Measurements from ENCODE around the gene SCARF2.
"Not testable (repeated sequence)": the region's sequence is repeated elsewhere in the genome, so short reads cannot be mapped to it uniquely, and the experiment has no call there.

SCARF2 gene

DNA sequence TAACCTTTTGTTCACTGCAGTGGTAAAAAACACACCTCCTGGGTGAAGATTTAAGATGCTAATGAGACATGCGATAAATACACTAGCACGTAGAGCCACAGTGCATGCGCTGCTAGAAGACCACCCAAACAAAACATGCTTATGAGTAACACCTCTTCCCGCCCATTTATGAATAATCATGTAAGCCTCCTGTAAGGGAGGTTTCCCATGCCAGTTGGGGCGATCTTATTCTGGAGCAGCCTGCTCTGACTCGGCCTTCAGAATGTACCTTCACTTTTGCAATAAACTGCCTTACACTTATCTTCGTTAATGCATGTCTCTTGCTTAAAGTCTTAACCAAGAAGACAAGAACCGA, 18.1 kb upstream of the SCARF2 start:
- Mint-ChIP-seq H3K4me1 (peaks cover 14 to 30% of the 10 kb centered on the region in 2 donors), H3K27ac (no peak overlapping the region), H3K4me3 (no peak overlapping the region), H3K36me3 (peaks cover 36 to 47% of the 10 kb centered on the region in 2 donors), H3K9me3 (no peaks in the 10 kb centered on the region), H3K27me3 (no peaks in the 10 kb centered on the region)
- DNase-seq (no peak), ATAC-seq (replicated peaks) (no peak)

DNA sequence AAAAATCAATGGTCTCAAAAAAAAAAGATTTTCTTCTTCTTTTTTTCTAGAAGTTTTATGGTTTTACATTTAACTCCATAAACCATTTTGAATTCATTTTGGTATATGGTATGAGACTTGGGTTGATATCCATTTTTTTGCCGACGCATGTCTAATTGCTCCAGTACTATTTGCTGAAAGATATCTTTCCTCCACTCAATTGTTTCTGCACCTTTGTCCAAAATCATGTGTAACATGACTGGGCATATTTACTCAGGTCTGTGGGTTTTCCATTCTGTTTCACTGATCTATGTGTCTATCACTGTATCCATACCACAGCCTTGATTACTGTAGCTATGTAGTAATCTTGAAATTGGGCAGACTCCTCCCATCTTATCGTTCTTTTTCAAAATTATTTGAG, 15.6 kb upstream of the SCARF2 start:
- Mint-ChIP-seq H3K27ac (no peak overlapping the region), H3K4me1 (peaks cover 12 to 14% of the 10 kb centered on the region in 2 donors), H3K27me3 (no peaks in the 10 kb centered on the region), H3K9me3 (no peaks in the 10 kb centered on the region), H3K4me3 (no peak overlapping the region), H3K36me3 (peaks cover 29 to 36% of the 10 kb centered on the region in 2 donors)
- no peak for DNase-seq
- no peak for ATAC-seq (replicated peaks)

DNA sequence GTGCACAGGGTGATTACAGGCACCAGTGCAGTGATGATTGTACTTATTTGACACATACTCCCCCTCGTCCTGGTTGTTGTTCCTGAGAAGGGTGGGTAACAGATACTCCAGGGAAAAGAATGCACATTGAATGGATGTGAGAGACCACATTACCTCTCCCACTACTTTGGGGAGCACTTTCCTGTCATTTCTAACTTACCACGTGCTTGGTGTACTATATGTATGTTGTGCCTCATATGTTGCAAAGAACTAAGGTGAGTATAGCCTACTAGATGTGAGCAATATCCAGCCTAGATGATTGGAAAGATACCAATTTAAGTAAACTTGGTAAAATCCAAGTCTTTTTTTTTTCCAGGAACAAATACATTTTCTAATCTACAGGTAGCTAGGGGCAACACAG, 14.3 kb upstream of the SCARF2 start:
- H3K36me3 Mint-ChIP-seq = peaks cover 26 to 31% of the 10 kb centered on the region in 2 donors
- no peaks in the 10 kb centered on the region for H3K9me3 Mint-ChIP-seq
- no peak overlapping the region for H3K27ac Mint-ChIP-seq
- ATAC-seq (replicated peaks) = no peak
- no peaks in the 10 kb centered on the region for H3K27me3 Mint-ChIP-seq
- no peak for DNase-seq
- peaks cover 12 to 13% of the 10 kb centered on the region in 2 donors for H3K4me1 Mint-ChIP-seq
- no peak overlapping the region for H3K4me3 Mint-ChIP-seq

DNA sequence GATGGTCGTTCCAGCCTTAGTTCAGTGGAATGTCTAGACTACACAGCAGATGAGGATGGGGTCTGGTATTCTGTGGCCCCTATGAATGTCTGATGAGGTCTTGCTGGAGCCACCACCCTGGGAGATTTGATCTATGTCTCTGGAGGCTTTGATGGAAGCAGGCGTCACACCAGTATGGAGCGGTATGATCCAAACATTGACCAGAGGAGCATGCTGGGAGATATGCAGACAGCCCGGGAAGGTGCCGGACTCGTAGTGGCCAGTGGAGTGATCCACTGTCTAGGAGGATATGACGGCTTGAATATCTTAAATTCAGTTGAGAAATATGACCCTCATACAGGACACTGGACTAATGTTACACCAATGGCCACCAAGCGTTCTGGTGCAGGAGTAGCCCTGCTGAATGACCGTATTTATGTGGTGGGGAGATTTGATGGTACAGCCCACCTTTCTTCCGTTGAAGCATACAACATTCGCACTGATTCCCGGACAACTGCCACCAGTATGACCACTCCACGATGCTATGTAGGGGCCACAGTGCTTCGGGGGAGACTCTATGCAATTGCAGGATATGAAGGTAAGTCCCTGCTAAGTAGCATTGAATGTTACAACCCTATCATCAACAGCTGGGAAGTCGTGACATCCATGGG, 13.6 kb upstream of the SCARF2 start:
- not testable (repeated sequence) for ATAC-seq (replicated peaks); H3K4me3 Mint-ChIP-seq; H3K27me3 Mint-ChIP-seq; DNase-seq; H3K4me1 Mint-ChIP-seq; H3K27ac Mint-ChIP-seq; H3K9me3 Mint-ChIP-seq
- H3K36me3 Mint-ChIP-seq = peaks cover 30 to 32% of the 10 kb centered on the region in 2 donors

DNA sequence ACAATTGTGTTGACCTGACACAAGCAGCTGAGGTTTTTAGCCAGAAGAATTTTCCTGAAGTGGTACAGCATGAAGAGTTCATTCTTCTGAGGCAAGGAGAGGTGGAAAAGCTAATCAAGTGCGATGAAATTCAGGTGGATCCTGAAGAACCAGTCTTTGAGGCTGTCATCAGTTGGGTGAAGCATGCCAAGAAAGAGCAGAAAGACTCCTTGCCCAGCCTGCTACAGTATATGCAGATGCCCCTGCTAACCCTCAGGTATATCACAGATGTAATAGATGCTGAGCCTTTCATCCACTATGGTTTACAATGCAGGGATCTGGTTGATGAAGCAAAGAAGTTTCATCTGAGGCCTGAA, 12.9 kb upstream of the SCARF2 start:
- H3K27me3 Mint-ChIP-seq = no peaks in the 10 kb centered on the region
- H3K36me3 Mint-ChIP-seq = peaks cover 24 to 29% of the 10 kb centered on the region in 2 donors
- peaks cover 0 to 2% of the 10 kb centered on the region in 2 donors for H3K4me1 Mint-ChIP-seq
- ATAC-seq (replicated peaks) = no peak
- H3K4me3 Mint-ChIP-seq = no peak overlapping the region
- H3K9me3 Mint-ChIP-seq = no peaks in the 10 kb centered on the region
- no peak for DNase-seq
- H3K27ac Mint-ChIP-seq = no peak overlapping the region

DNA sequence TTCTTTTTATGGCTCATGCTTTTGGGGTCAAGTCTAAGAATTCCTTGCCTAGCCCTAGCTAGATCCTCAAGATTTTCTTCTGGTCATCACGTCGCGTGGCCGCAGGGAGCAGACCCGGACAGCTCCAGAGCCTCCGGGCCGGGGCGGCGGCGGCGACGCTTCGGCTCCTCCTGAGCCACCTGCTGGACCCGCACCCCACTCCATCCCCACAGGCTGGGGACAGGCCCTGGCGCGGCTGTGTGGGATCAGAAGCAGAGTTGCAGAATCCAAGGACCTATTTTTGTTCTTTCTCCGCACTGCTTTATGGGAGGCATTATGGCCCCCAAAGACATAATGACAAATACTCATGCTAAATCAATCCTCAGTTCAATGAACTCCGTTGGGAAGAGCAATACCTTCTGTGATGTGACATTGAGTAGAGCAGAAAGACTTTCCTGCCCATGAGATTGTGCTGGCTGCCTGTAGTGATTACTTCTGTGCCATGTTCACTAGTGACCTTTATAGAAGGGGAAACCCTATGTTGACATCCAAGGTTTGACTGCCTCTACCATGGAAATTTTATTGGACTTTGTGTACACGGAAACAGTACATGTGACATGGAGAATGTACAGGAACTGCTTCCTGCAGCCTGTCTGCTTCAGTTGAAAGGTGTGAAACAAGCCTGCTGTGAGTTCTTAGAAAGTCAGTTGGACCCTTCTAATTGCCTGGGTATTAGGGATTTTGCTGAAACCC, 12.4 kb upstream of the SCARF2 start:
- Mint-ChIP-seq H3K4me3 (no peak overlapping the region), H3K9me3 (no peaks in the 10 kb centered on the region), H3K4me1 (peaks cover 0 to 2% of the 10 kb centered on the region in 2 donors), H3K27me3 (no peaks in the 10 kb centered on the region), H3K27ac (no peak overlapping the region), H3K36me3 (peaks cover 19 to 24% of the 10 kb centered on the region in 2 donors)
- DNase-seq (no peak), ATAC-seq (replicated peaks) (no peak)

DNA sequence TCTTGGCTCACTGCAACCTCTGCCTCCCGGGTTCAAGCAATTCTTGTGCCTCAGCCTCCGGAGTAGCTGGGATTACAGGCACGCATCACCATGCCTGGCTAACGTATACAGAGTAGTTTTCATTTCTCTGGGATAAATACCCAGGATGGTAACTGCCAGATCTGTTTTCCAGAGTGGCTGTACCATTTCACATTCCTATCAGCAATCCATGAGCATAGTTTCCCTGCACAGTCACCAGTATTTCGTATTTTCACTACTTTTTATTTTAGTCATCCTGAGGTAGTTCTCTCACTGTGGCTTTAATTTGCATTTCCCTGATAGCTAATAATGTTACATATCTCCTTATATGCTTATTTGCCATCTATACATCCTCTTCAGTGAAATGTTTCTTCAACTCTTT, 11.0 kb upstream of the SCARF2 start:
- ATAC-seq (replicated peaks) (no peak), DNase-seq (no peak)
- Mint-ChIP-seq H3K27me3 (no peaks in the 10 kb centered on the region), H3K4me3 (no peak overlapping the region), H3K9me3 (no peaks in the 10 kb centered on the region), H3K27ac (no peak overlapping the region), H3K36me3 (peaks cover 24 to 31% of the 10 kb centered on the region in 2 donors), H3K4me1 (peaks cover 0 to 2% of the 10 kb centered on the region in 2 donors)

DNA sequence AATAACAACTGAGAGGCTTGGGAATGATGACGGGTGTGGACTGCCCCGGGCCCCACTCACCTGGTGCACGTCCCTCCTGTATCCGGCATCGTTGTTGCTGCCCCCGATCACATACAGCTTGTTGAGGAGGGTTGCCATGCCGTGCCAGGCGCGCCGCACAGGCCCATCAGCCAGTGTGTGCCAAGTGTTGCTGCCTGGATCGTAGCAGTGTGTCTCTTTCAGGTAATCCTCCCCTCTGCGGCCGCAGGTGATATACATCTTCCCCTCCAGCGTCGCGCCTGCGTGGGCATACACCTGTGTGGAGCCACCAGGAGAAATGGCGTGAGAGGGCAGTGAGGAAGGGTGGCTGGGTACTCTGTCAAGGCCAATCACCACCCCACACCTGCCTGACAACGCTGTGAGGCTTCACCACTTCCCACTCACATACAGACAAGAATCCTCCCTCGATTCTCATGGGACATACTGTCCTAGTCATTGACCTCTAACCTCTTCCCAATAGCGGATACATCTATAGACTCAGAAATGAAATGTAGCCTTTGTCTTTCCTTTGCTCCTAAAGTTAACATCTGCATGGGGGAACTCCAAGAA, 8.9 kb upstream of the SCARF2 start:
- H3K4me1 Mint-ChIP-seq = peaks cover 0 to 2% of the 10 kb centered on the region in 2 donors
- H3K36me3 Mint-ChIP-seq = peaks cover 29 to 39% of the 10 kb centered on the region in 2 donors
- H3K9me3 Mint-ChIP-seq = no peaks in the 10 kb centered on the region
- DNase-seq = no peak
- no peak for ATAC-seq (replicated peaks)
- no peak overlapping the region for H3K4me3 Mint-ChIP-seq
- H3K27me3 Mint-ChIP-seq = no peaks in the 10 kb centered on the region
- no peak overlapping the region for H3K27ac Mint-ChIP-seq

DNA sequence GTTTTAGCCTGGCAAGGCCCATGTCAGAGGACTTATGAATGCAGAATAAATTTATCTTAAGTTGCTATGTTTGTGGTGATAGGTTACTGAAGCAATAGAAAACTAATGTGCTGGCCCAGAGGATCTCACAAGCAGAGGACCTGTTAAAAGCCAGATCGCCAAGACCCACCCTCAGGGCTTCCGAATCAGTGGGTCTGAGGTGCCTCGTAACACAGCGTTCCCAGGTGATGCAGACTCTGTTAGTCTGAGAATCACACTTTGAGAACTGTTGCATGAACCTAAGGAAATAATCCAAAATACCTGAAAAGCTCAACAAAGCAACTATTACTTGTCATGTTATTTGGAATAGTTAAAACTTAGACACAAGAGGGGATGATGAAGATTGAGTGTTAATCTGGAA, 6.7 kb upstream of the SCARF2 start:
- Mint-ChIP-seq H3K9me3 (no peaks in the 10 kb centered on the region), H3K27ac (no peak overlapping the region), H3K27me3 (peaks cover 0 to 4% of the 10 kb centered on the region in 2 donors), H3K36me3 (peaks cover 19 to 38% of the 10 kb centered on the region in 2 donors), H3K4me1 (peaks cover 0 to 2% of the 10 kb centered on the region in 2 donors), H3K4me3 (no peak overlapping the region)
- ATAC-seq (replicated peaks) = no peak
- DNase-seq = no peak

DNA sequence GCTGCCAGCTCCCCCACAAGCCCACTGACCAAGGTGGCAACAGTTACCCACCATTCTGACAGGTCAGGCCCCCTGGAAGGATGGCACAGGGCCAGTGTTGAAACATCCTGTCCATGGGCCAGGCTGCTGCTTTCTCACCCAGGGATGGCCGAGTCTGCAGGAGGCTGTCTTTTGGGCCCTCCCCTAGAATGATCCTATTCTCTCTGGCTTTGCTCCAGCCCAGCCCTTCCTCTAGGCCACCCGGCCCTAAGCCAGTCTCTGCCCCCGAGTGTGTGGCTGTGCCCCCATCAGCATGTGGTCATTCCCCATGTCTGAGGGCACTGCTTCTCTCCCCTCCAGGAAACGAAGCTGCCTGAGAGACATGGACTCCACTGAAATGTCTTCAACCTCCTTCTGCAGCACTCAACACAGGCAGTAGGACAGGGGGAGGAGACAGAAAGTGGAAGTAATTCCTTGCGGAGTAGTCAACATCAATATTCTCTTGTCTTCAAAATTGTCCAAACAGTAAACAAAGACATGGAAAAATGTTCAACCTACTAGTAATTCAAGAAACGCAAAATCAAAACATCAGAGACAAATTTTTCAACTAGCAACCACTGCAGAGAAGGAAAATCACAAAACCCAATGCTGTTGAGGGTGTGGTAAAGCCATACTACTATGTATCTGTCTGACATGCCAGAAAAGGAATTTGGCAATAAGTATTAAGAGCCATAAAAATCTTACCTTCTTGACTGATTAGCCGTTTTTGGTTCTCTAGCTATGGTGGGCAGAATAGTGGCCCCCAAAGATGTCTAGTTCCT, 5.1 kb upstream of the SCARF2 start:
- Mint-ChIP-seq H3K4me1 (peaks cover 0 to 4% of the 10 kb centered on the region in 2 donors), H3K36me3 (peaks cover 19 to 38% of the 10 kb centered on the region in 2 donors), H3K27ac (no peak overlapping the region), H3K27me3 (peaks cover 8 to 12% of the 10 kb centered on the region in 2 donors), H3K4me3 (no peak overlapping the region), H3K9me3 (no peaks in the 10 kb centered on the region)
- DNase-seq (no peak), ATAC-seq (replicated peaks) (no peak)

DNA sequence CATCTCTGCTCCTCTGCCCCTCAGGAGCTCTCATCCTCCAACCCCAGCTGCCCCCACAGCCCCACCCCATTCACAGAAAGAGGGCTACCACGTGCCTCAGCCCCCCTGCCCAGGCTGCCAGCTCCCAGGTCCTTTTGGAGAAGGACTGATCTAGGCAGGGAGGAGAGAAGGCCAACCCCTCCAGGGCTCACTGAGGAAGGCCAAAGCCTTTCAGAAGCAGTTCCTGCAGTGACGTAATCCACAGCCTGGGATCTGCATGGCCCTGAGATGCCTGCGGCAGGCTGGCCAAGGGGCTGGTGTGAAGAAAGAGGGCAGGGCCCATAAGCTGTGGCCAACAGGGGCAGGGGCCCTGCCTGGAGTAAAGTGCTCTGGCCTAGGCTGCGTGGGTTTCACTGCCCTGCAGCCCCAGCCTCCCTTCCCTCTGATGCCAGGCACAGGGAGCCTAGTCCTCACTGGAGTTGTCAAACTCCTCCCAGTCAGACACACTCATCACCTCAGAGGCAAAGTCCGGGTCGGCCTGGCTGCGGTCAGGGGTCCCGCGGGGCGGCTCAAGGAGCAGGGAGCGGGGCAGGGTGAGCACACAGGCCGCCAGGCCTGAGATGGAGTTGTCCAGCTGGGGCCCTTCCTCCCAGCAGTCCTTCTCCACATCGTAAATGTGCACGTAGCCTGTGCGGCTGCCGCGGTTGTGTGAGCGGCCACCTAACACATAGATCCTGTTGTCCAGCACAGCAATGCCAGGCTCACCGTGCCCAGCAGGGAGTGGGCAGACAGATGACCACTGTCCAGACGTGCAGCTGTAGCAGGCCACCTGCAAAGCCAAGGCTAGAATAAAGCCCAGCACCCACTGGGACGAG, 4.2 kb upstream of the SCARF2 start:
- H3K4me3 Mint-ChIP-seq = no peak overlapping the region
- no peaks in the 10 kb centered on the region for H3K9me3 Mint-ChIP-seq
- H3K27me3 Mint-ChIP-seq = peaks cover 13 to 18% of the 10 kb centered on the region in 2 donors
- ATAC-seq (replicated peaks) = no peak
- H3K27ac Mint-ChIP-seq = no peak overlapping the region
- DNase-seq = no peak
- peaks cover 21 to 38% of the 10 kb centered on the region in 2 donors for H3K36me3 Mint-ChIP-seq
- H3K4me1 Mint-ChIP-seq = peaks cover 6 to 10% of the 10 kb centered on the region in 2 donors

DNA sequence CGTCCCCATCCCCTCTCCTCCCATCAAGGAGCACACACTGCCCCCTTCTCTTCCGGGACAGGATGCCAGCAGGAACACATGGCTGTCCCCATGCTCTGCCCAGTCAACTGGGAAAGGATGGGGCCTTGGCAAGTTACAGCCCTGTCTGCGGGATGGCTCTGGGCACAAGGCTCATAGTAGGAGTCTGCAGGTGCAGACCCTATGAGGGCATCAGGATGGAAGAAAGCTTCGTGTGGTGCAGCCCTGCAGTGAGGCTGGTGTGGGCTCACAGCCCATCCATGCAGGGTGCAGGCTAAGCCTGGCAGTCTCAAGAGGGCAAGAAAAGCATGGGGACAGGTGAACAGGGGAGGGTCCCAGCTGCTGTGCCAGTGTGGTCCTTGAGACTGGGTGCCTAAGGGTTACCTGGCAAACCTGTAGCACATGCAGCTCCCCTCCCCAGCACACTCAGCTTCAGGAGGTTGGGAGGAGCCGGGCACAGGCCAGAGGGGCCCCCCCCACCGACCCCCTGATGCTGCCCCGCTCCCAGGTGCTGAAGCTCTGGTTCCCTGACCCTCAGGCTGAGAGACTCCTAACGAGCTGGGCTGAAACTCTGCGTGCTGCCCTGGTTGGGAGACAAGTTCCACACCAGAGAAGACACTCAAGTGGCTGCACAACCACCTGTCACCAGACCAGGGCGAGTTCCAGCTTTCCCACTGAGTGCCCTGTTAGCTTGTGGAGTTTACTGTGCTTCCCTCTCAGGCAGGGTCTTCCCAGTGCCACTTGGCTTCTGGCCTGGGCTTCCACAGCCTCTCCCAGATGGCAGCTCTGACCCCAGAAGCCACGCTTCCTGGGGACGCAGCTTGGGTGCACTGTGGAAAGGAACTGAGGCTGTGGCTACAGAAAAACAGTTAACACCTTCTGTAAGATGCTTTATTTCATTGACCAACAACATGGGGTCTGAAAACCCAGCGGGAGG, 3.3 kb upstream of the SCARF2 start:
- H3K4me3 Mint-ChIP-seq = no peak overlapping the region
- peaks cover 17 to 31% of the 10 kb centered on the region in 2 donors for H3K36me3 Mint-ChIP-seq
- DNase-seq = no peak
- no peak for ATAC-seq (replicated peaks)
- H3K27me3 Mint-ChIP-seq = peaks cover 19 to 22% of the 10 kb centered on the region in 2 donors
- peaks cover 10 to 13% of the 10 kb centered on the region in 2 donors for H3K4me1 Mint-ChIP-seq
- H3K9me3 Mint-ChIP-seq = no peaks in the 10 kb centered on the region
- H3K27ac Mint-ChIP-seq = no peak overlapping the region

Data from stimulated activated naive B cell treated with anti-CD40 and anti-IgM and Interleukin-4, amounts not matched to agents 10 μg/mL and 1 μg/mL and 100 μg/mL, for 72 hours (primary cell).